ENCODE measurements around the gene HABP4.

- no peak for TF ChIP-seq CTCF (IDR thresholded peaks at IDR 0.05; ENCODE audit: insufficient read depth, low read length)
- TF ChIP-seq POLR2AphosphoS5 (IDR thresholded peaks at IDR 0.05; ENCODE audit: low read depth): no peak
These were observed 8.3 kb downstream of the HABP4 start for GRCh38 chr9:96458226-96458625.
